ENCODE measurements around the gene RASA1. TPM values are rescaled to one million over a fixed set of nuclear protein-coding genes. Genes with fewer than 3 reads are reported as not detected.

Gene RASA1
- total RNA-seq, 1 experiment from 2014 or later: 29.6 TPM

GRCh38 chr5:87372705-87373104 is 105.0 kb downstream of the RASA1 start:
- Histone ChIP-seq H3K79me1 (ENCODE audit: insufficient read depth, low read depth, low read length, poor library complexity, severe bottlenecking) (no peaks in the 10 kb centered on the region), H2BK12ac (ENCODE audit: insufficient read length, low read depth, low read length) (no peak overlapping the region), H3K4me2 (ENCODE audit: insufficient read depth, insufficient read length, low read length) (no peak overlapping the region), H4K20me1 (ENCODE audit: control insufficient read depth, insufficient read depth, insufficient read length) (no peaks in the 10 kb centered on the region), H2AFZ (ENCODE audit: low read length) (no peak overlapping the region), H3K56ac (ENCODE audit: insufficient read length, low read depth, low read length) (no peak overlapping the region), H3K27ac (ENCODE audit: insufficient read length, low read depth, low read length) (no peak overlapping the region), H3K18ac (ENCODE audit: insufficient read length, low read depth, low read length) (no peak overlapping the region), H4K5ac (ENCODE audit: insufficient read length, low read depth, low read length) (no peak overlapping the region), H3K27me3 (ENCODE audit: insufficient read depth, low read length) (no peaks in the 10 kb centered on the region), H2BK20ac (ENCODE audit: low read depth, low read length, poor library complexity, severe bottlenecking) (no peak overlapping the region), H2AK5ac (ENCODE audit: insufficient read length, low read length) (no peak overlapping the region), H3K4ac (ENCODE audit: low read depth, low read length) (no peak overlapping the region), H3K23ac (ENCODE audit: insufficient read length, low read depth, low read length) (no peak overlapping the region), H3K14ac (ENCODE audit: insufficient read depth, low read length) (no peak overlapping the region), H2BK5ac (ENCODE audit: insufficient read length, low read length) (no peak overlapping the region), H3K79me2 (ENCODE audit: insufficient read depth, low read length) (no peaks in the 10 kb centered on the region), H3T11ph (ENCODE audit: low read length) (no peak overlapping the region), H2BK15ac (ENCODE audit: low read depth, low read length) (no peak overlapping the region), H4K91ac (ENCODE audit: insufficient read length, low read depth, low read length) (no peak overlapping the region), H3K4me1 (ENCODE audit: insufficient read depth, low read length) (no peaks in the 10 kb centered on the region), H3K9ac (ENCODE audit: extremely low read depth, insufficient read length, low read length) (no peak overlapping the region), H3K23me2 (ENCODE audit: insufficient read length, low read depth, low read length, poor library complexity, severe bottlenecking) (no peaks in the 10 kb centered on the region), H2BK120ac (ENCODE audit: low read depth, low read length, poor library complexity, severe bottlenecking) (no peak overlapping the region), H4K8ac (replicated peaks; ENCODE audit: insufficient read length, low read depth, low read length) (no peak overlapping the region), H3K9me3 (ENCODE audit: control insufficient read depth, low read depth, low read length) (no peaks in the 10 kb centered on the region)
- no peak for DNase-seq
- H3K27ac Mint-ChIP-seq: no peak overlapping the region
- H3K36me3 Mint-ChIP-seq (ENCODE audit: insufficient read depth in 1 of 3, low read depth in 3 of 3): peaks cover 0 to 29% (median 20%) of the 10 kb centered on the region in 3 experiments; a peak in 6 of 7 replicates
- H3K27me3 Mint-ChIP-seq (ENCODE audit: low read depth): no peaks in the 10 kb centered on the region
- H3K4me1 Mint-ChIP-seq: no peaks in the 10 kb centered on the region
- no CpG with 5 or more reads among the region's 2 CpGs for WGBS (ENCODE audit: extremely low coverage, insufficient read length, low lambda C conversion rate)
- H3K4me3 Mint-ChIP-seq: no peak overlapping the region
- TF ChIP-seq, protein P1, sequence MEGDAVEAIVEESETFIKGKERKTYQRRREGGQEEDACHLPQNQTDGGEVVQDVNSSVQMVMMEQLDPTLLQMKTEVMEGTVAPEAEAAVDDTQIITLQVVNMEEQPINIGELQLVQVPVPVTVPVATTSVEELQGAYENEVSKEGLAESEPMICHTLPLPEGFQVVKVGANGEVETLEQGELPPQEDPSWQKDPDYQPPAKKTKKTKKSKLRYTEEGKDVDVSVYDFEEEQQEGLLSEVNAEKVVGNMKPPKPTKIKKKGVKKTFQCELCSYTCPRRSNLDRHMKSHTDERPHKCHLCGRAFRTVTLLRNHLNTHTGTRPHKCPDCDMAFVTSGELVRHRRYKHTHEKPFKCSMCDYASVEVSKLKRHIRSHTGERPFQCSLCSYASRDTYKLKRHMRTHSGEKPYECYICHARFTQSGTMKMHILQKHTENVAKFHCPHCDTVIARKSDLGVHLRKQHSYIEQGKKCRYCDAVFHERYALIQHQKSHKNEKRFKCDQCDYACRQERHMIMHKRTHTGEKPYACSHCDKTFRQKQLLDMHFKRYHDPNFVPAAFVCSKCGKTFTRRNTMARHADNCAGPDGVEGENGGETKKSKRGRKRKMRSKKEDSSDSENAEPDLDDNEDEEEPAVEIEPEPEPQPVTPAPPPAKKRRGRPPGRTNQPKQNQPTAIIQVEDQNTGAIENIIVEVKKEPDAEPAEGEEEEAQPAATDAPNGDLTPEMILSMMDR (conservative IDR thresholded peaks at IDR 0.05): no peak
- H3K9me3 Mint-ChIP-seq: no peaks in the 10 kb centered on the region

All from H9 (cell line).